Peyer's patch (tissue), 4 donors: Measurements from ENCODE around the gene BMPR1B. TPM values are rescaled to one million over a fixed set of nuclear protein-coding genes. Genes with fewer than 3 reads are reported as not detected.
A peak's percentile ranks its signal among the peaks of the same experiment; 100 is the strongest.

ENCODE experiments used
- DNase-seq, 3 donors: peaks; one replicate each; pipeline ENCODE4 v3.0.0-alpha.2; 2017 to 2019
- H3K27ac ChIP-seq, 4 donors: fragments of 200-600 bp; sonication (generic); one replicate each; pipeline ENCODE4 v1.5.1; 2016 to 2019
- H3K27me3 ChIP-seq, 2 donors: fragments of 200-600 bp; sonication (generic); one replicate each; pipeline ENCODE4 v1.5.1; 2019
- H3K36me3 ChIP-seq, 3 donors: fragments of 200-600 bp; sonication (generic); one replicate each; pipeline ENCODE4 v1.5.1; 2016 to 2019
- H3K4me1 ChIP-seq, 4 donors: fragments of 200-600 bp; sonication (generic); one replicate each; pipeline ENCODE4 v1.5.1; 2016 to 2019
- H3K4me3 ChIP-seq, 4 donors: fragments of 200-600 bp; sonication (generic); 1 replicate in 3 of 4; 2 replicates in 1 of 4; pipeline ENCODE4 v1.5.1; 2016 to 2019; ENCODE audit warnings: mild to moderate bottlenecking in 1 of 4
- H3K9me3 ChIP-seq, 4 donors: fragments of 200-600 bp; sonication (generic); one replicate each; pipeline ENCODE4 v1.5.1; 2016 to 2019; ENCODE audit warnings: mild to moderate bottlenecking in 1 of 4
- CTCF ChIP-seq, 6 experiments: fragments of 450-650 bp in 4 of 6; fragments of 200-600 bp in 2 of 6; sonication (generic) in 1 of 6; IDR thresholded peaks; one replicate each; pipeline ENCODE4 v1.5.1; 2017 to 2019; ENCODE audit warnings: antibody characterized with exemption in 6 of 6, mild to moderate bottlenecking in 3 of 6, moderate library complexity in 1 of 6
- POLR2A ChIP-seq, 2 donors: fragments of 450-650 bp; IDR thresholded peaks; one replicate each; pipeline ENCODE4 v1.5.1; 2017; ENCODE audit warnings: antibody characterized with exemption in 2 of 2, mild to moderate bottlenecking in 2 of 2, moderate library complexity in 2 of 2
- total RNA-seq, 4 donors: library from RNA; depleted of rRNA; stranded (reverse); fragments of >200 nt; gene quantifications; one replicate each; pipeline ENCODE4 v1.1.0, GENCODE V29; 2016

The BMPR1B gene
- total RNA-seq, 4 donors from 2014 or later, result not detected

GRCh38 chr4:94758141-94758699 is 465 bp downstream of the BMPR1B start:
- Histone ChIP-seq H3K27ac (no peak overlapping the region), H3K4me1 (peaks cover 0 to 10% (median 0%) of the 10 kb centered on the region in 4 donors), H3K9me3 (no peaks in the 10 kb centered on the region), H3K36me3 (no peaks in the 10 kb centered on the region), H3K27me3 (no peaks in the 10 kb centered on the region), H3K4me3 (peak overlapping the region; percentile 18 to 62 (median 38))
- peak in 1 of 3 donors; percentile 47 for DNase-seq
- TF ChIP-seq CTCF (IDR thresholded peaks at IDR 0.05), result no peak
- TF ChIP-seq POLR2A (IDR thresholded peaks at IDR 0.05), result no peak

GRCh38 chr4:94758700-94759399 is 1.1 kb downstream of the BMPR1B start:
- TF ChIP-seq CTCF (IDR thresholded peaks at IDR 0.05) (no peak), POLR2A (IDR thresholded peaks at IDR 0.05) (no peak)
- DNase-seq, result no peak
- Histone ChIP-seq H3K9me3 (no peaks in the 10 kb centered on the region), H3K4me3 (peak overlapping the region; percentile 18 to 62 (median 38)), H3K36me3 (no peaks in the 10 kb centered on the region), H3K27me3 (no peaks in the 10 kb centered on the region), H3K4me1 (peaks cover 0 to 10% (median 0%) of the 10 kb centered on the region in 4 donors), H3K27ac (no peak overlapping the region)

- no peak for DNase-seq
- no peaks in the 10 kb centered on the region for H3K36me3 ChIP-seq
- no peak overlapping the region for H3K27ac ChIP-seq
- peaks cover 0 to 10% (median 0%) of the 10 kb centered on the region in 4 donors for H3K4me1 ChIP-seq
- H3K9me3 ChIP-seq, result no peaks in the 10 kb centered on the region
- no peaks in the 10 kb centered on the region for H3K27me3 ChIP-seq
- no peak overlapping the region for H3K4me3 ChIP-seq
- no peak for TF ChIP-seq POLR2A (IDR thresholded peaks at IDR 0.05)
Observed at GRCh38 chr4:94759767-94760211, 2.0 kb downstream of the BMPR1B start.

- Histone ChIP-seq H3K9me3 (no peaks in the 10 kb centered on the region), H3K4me3 (no peak overlapping the region), H3K27me3 (no peaks in the 10 kb centered on the region), H3K27ac (no peak overlapping the region), H3K4me1 (peaks cover 0 to 10% (median 0%) of the 10 kb centered on the region in 4 donors), H3K36me3 (no peaks in the 10 kb centered on the region)
- no peak for DNase-seq
- no peak for TF ChIP-seq CTCF (IDR thresholded peaks at IDR 0.05)
- TF ChIP-seq POLR2A (IDR thresholded peaks at IDR 0.05), result no peak
Observed at GRCh38 chr4:94762326-94762725, 4.6 kb downstream of the BMPR1B start.

- no peaks in the 10 kb centered on the region for H3K9me3 ChIP-seq
- TF ChIP-seq CTCF (IDR thresholded peaks at IDR 0.05) (no peak), POLR2A (IDR thresholded peaks at IDR 0.05) (no peak)
- H3K27ac ChIP-seq, result no peak overlapping the region
- no peak overlapping the region for H3K4me3 ChIP-seq
- DNase-seq, result no peak
- no peaks in the 10 kb centered on the region for H3K27me3 ChIP-seq
- H3K4me1 ChIP-seq, result peaks cover 0 to 9% (median 0%) of the 10 kb centered on the region in 4 donors
- no peaks in the 10 kb centered on the region for H3K36me3 ChIP-seq
Observed at GRCh38 chr4:94763005-94763404, 5.2 kb downstream of the BMPR1B start.

- no peak overlapping the region for H3K27ac ChIP-seq
- no peaks in the 10 kb centered on the region for H3K36me3 ChIP-seq
- H3K4me1 ChIP-seq, result peaks cover 0 to 4% (median 0%) of the 10 kb centered on the region in 4 donors
- H3K4me3 ChIP-seq, result no peak overlapping the region
- TF ChIP-seq CTCF (IDR thresholded peaks at IDR 0.05) (no peak), POLR2A (IDR thresholded peaks at IDR 0.05) (no peak)
- no peaks in the 10 kb centered on the region for H3K9me3 ChIP-seq
- DNase-seq, result no peak
- H3K27me3 ChIP-seq, result no peaks in the 10 kb centered on the region
Observed at GRCh38 chr4:94763500-94763899, 5.7 kb downstream of the BMPR1B start.
